T-cell (primary cell): ENCODE measurements around the gene QPCT. TPM values are rescaled to one million over a fixed set of nuclear protein-coding genes. Genes with fewer than 3 reads are reported as not detected.
"Not testable (repeated sequence)": the region's sequence is repeated elsewhere in the genome, so short reads cannot be mapped to it uniquely, and the experiment has no call there.

Source experiments
- ATAC-seq, 4 experiments: fragments of 200-7000 bp in 3 of 4; fragments of 150-1000 bp in 1 of 4; cut with Tn5 transposase; replicated peaks in 1 of 4; 1 replicate in 3 of 4; 2 replicates in 1 of 4; pipeline ENCODE4 v1.10.0; 2021; ENCODE audit warnings: moderate library complexity in 3 of 4, mild to moderate bottlenecking in 2 of 4, moderate number of reproducible peaks in 1 of 4
- CTCF ChIA-PET, 2 donors: fragments of 300-600 bp; sonication (Branson Sonifier 250); formaldehyde crosslinking; loops; one replicate each; lab custom pipeline; 2022; ENCODE audit warnings: antibody characterized with exemption in 2 of 2; lab: Charles Lee
- POLR2A ChIA-PET, 2 donors: fragments of 300-600 bp; sonication (Branson Sonifier 250); formaldehyde crosslinking; loops; one replicate each; lab custom pipeline; 2022; ENCODE audit warnings: antibody characterized with exemption in 2 of 2; lab: Charles Lee
- DNase-seq, 35 experiments: peaks; one replicate each; pipeline versions ENCODE4 v3.0.0 to v3.0.0-alpha.2; 2013 to 2023
- H3K27ac ChIP-seq: one replicate; pipeline ENCODE4 v1.5.1; 2013; ENCODE audit warnings: low read length
- H3K27me3 ChIP-seq, 2 experiments: replicated peaks in 1 of 2; 1 replicate in 1 of 2; 2 replicates in 1 of 2; pipeline versions ENCODE4 v1.6.1 to v1.7.0; 2013; ENCODE audit warnings: low read length in 1 of 2, mixed read lengths in 1 of 2; ENCODE audit not compliant: control insufficient read depth in 2 of 2, insufficient read depth in 2 of 2; ENCODE audit errors: extremely low read depth in 1 of 2
- H3K36me3 ChIP-seq, 2 donors: 1 replicate in 1 of 2; 2 replicates in 1 of 2; pipeline versions ENCODE4 v1.6.1 to v1.7.0; 2013; ENCODE audit warnings: low read length in 1 of 2; ENCODE audit not compliant: control insufficient read depth in 2 of 2, insufficient read depth in 1 of 2; ENCODE audit errors: extremely low read depth in 1 of 2
- H3K4me1 ChIP-seq, 2 experiments: 1 replicate in 1 of 2; 2 replicates in 1 of 2; pipeline versions ENCODE4 v1.6.1 to v1.7.0; 2013; ENCODE audit warnings: low read length in 2 of 2, mixed read lengths in 1 of 2; ENCODE audit not compliant: insufficient read depth in 2 of 2, control insufficient read depth in 1 of 2; ENCODE audit errors: extremely low read depth in 1 of 2
- H3K4me3 ChIP-seq, 2 donors: 1 replicate in 1 of 2; 2 replicates in 1 of 2; pipeline versions ENCODE4 v1.5.1 to v1.7.0; 2013; ENCODE audit warnings: mild to moderate bottlenecking in 2 of 2, low read length in 1 of 2, moderate library complexity in 1 of 2; ENCODE audit not compliant: control insufficient read depth in 1 of 2; ENCODE audit errors: extremely low read depth in 1 of 2
- H3K9me3 ChIP-seq: 2 replicates; pipeline ENCODE4 v1.7.0; 2013
- H3K27ac Mint-ChIP-seq, 2 donors: one replicate each; pipeline ENCODE4 v1.8.0; 2020 to 2021; ENCODE audit warnings: mild to moderate bottlenecking in 2 of 2, mixed read lengths in 2 of 2
- H3K27me3 Mint-ChIP-seq, 2 donors: one replicate each; pipeline ENCODE4 v1.8.0; 2021 to 2022; ENCODE audit warnings: mixed read lengths in 2 of 2
- H3K36me3 Mint-ChIP-seq: one replicate; pipeline ENCODE4 v1.8.0; 2021; ENCODE audit warnings: mixed read lengths
- H3K4me1 Mint-ChIP-seq, 3 donors: one replicate each; pipeline ENCODE4 v1.8.0; 2020 to 2022; ENCODE audit warnings: mixed read lengths in 3 of 3, mild to moderate bottlenecking in 1 of 3
- H3K4me3 Mint-ChIP-seq, 3 donors: one replicate each; pipeline ENCODE4 v1.8.0; 2020 to 2022; ENCODE audit warnings: mild to moderate bottlenecking in 3 of 3, mixed read lengths in 3 of 3, moderate library complexity in 3 of 3
- H3K9me3 Mint-ChIP-seq, 3 donors: one replicate each; pipeline ENCODE4 v1.8.0; 2020 to 2022; ENCODE audit warnings: mixed read lengths in 3 of 3
- WGBS: methylation state at CpG from one replicate; pipeline ENCODE4 v1.1.5; 2013; ENCODE audit warnings: missing lambda C conversion rate; ENCODE audit not compliant: insufficient coverage; 5-methylcytosine and 5-hydroxymethylcytosine counted together
- total RNA-seq, 35 experiments: library from RNA in 6 of 35; stranded (reverse) in 6 of 35; fragments of 120-200 nt in 1 of 35; gene quantifications; one replicate each; pipeline versions ENCODE4 v1.2.1 to v1.2.4 and lab custom pipeline; 2013 to 2026

QPCT gene
- total RNA-seq (1 to 10 TPM in 3 of 5 donors, not detected in 2; 1.1 to 3.1 (median 1.5) TPM), total RNA-seq (lab: John Stamatoyannopoulos, UW) (0 to 12.3 (median 2.8) reads per million in 29 experiments)
- 0.18 TPM for total RNA-seq (2013)

GRCh38 chr2:37344453-37345361 lies at the start of gene QPCT:
Gene QPCT, plus strand, starts transcription at chr2:37344630. Its CDS starts 102 bp downstream, at chr2:37344732.
- peaks cover 9 to 17% (median 14%) of the 10 kb centered on the region in 3 donors for H3K4me1 Mint-ChIP-seq
- H3K4me1 ChIP-seq = peaks cover 2 to 15% of the 10 kb centered on the region in 2 experiments
- H3K27me3 ChIP-seq = peaks cover 0 to 10% of the 10 kb centered on the region in 2 experiments
- no peaks in the 10 kb centered on the region for H3K9me3 Mint-ChIP-seq
- peak within 1 kb of the TSS; percentile 36 to 64 for H3K27ac Mint-ChIP-seq
- POLR2A ChIA-PET = no interaction called here
- H3K27ac ChIP-seq = no peak within 1 kb of the TSS
- H3K9me3 ChIP-seq = no peaks in the 10 kb centered on the region
- H3K4me3 ChIP-seq = peak within 1 kb of the TSS; percentile 52 to 82
- no peaks in the 10 kb centered on the region for H3K36me3 Mint-ChIP-seq
- 3% methylated on average over 67 of the region's 73 CpGs for WGBS
- H3K4me3 Mint-ChIP-seq = peak within 1 kb of the TSS; percentile 76 to 84 (median 83)
- ATAC-seq = peak; percentile 82 to 88 (median 85)
- no peaks in the 10 kb centered on the region for H3K36me3 ChIP-seq
- CTCF ChIA-PET = interaction anchor here in 1 of 2 donors (0.8 kb wide), 1 partner anchor 19 kb away, joined by 3 read pairs; no protein-coding TSS in a partner anchor
- DNase-seq = peak; percentile 10 to 77 (median 47)
- H3K27me3 Mint-ChIP-seq = peaks cover 10 to 14% of the 10 kb centered on the region in 2 donors

- H3K4me3 ChIP-seq, H3K4me1 ChIP-seq, POLR2A ChIA-PET, H3K27me3 ChIP-seq, H3K27ac Mint-ChIP-seq, CTCF ChIA-PET, DNase-seq, H3K9me3 Mint-ChIP-seq, H3K4me3 Mint-ChIP-seq, ATAC-seq, H3K36me3 ChIP-seq, H3K27ac ChIP-seq, H3K9me3 ChIP-seq, H3K27me3 Mint-ChIP-seq: not testable (repeated sequence)
- Mint-ChIP-seq H3K4me1 (peaks cover 16 to 24% (median 21%) of the 10 kb centered on the region in 3 donors), H3K36me3 (peaks cover 19% of the 10 kb centered on the region)
- no CpG with 5 or more reads among the region's 2 CpGs for WGBS
These were observed 49.6 kb upstream of the QPCT start for GRCh38 chr2:37294858-37295257.

- H3K36me3 Mint-ChIP-seq = peaks cover 23% of the 10 kb centered on the region
- no peaks in the 10 kb centered on the region for H3K9me3 Mint-ChIP-seq
- no peak for DNase-seq
- POLR2A ChIA-PET = no interaction called here
- no CpG with 5 or more reads among the region's 1 CpG for WGBS
- no peaks in the 10 kb centered on the region for H3K27me3 ChIP-seq
- no peaks in the 10 kb centered on the region for H3K9me3 ChIP-seq
- no peaks in the 10 kb centered on the region for H3K4me1 ChIP-seq
- H3K27ac ChIP-seq = no peak overlapping the region
- no peaks in the 10 kb centered on the region for H3K27me3 Mint-ChIP-seq
- H3K4me1 Mint-ChIP-seq = peaks cover 20 to 27% (median 23%) of the 10 kb centered on the region in 3 donors
- H3K4me3 Mint-ChIP-seq = no peak overlapping the region
- peaks cover 3 to 9% of the 10 kb centered on the region in 2 donors for H3K36me3 ChIP-seq
- no peak for ATAC-seq
- H3K4me3 ChIP-seq = no peak overlapping the region
- H3K27ac Mint-ChIP-seq = no peak overlapping the region
- CTCF ChIA-PET = no interaction called here
These were observed 48.9 kb upstream of the QPCT start for GRCh38 chr2:37295469-37296073.

GRCh38 chr2:37297632-37298031 lies 46.8 kb upstream of the QPCT start:
- Histone ChIP-seq H3K36me3 (no peaks in the 10 kb centered on the region), H3K27me3 (no peaks in the 10 kb centered on the region), H3K9me3 (no peaks in the 10 kb centered on the region), H3K27ac (no peak overlapping the region), H3K4me1 (no peaks in the 10 kb centered on the region), H3K4me3 (no peak overlapping the region)
- no peak for ATAC-seq
- Mint-ChIP-seq H3K4me1 (peaks cover 27 to 34% (median 32%) of the 10 kb centered on the region in 3 donors), H3K27me3 (no peaks in the 10 kb centered on the region), H3K4me3 (no peak overlapping the region), H3K27ac (no peak overlapping the region), H3K36me3 (peaks cover 15% of the 10 kb centered on the region), H3K9me3 (no peaks in the 10 kb centered on the region)
- DNase-seq = no peak
- POLR2A ChIA-PET = no interaction called here
- CTCF ChIA-PET = no interaction called here

GRCh38 chr2:37300146-37300545 lies 44.3 kb upstream of the QPCT start:
- ATAC-seq (no peak), DNase-seq (no peak)
- H3K36me3 Mint-ChIP-seq = peaks cover 26% of the 10 kb centered on the region
- H3K4me3 ChIP-seq = no peak overlapping the region
- H3K27me3 ChIP-seq = no peaks in the 10 kb centered on the region
- H3K36me3 ChIP-seq = no peaks in the 10 kb centered on the region
- peaks cover 33 to 40% (median 36%) of the 10 kb centered on the region in 3 donors for H3K4me1 Mint-ChIP-seq
- H3K27ac Mint-ChIP-seq = no peak overlapping the region
- no peaks in the 10 kb centered on the region for H3K27me3 Mint-ChIP-seq
- peaks cover 0 to 3% of the 10 kb centered on the region in 2 experiments for H3K4me1 ChIP-seq
- H3K9me3 ChIP-seq = no peaks in the 10 kb centered on the region
- H3K27ac ChIP-seq = no peak overlapping the region
- POLR2A ChIA-PET = interaction anchor here in 1 of 2 donors (0.6 kb wide), 1 partner anchor 15 kb away, joined by 4 read pairs; no protein-coding TSS in a partner anchor
- CTCF ChIA-PET = no interaction called here
- H3K4me3 Mint-ChIP-seq = no peak overlapping the region
- H3K9me3 Mint-ChIP-seq = no peaks in the 10 kb centered on the region

- no peak overlapping the region for H3K4me3 ChIP-seq
- Mint-ChIP-seq H3K4me3 (no peak overlapping the region), H3K27me3 (no peaks in the 10 kb centered on the region), H3K4me1 (peaks cover 36 to 40% (median 37%) of the 10 kb centered on the region in 3 donors), H3K27ac (no peak overlapping the region), H3K9me3 (no peaks in the 10 kb centered on the region), H3K36me3 (peaks cover 26% of the 10 kb centered on the region)
- WGBS = no CpG with 5 or more reads among the region's 4 CpGs
- peaks cover 0 to 4% of the 10 kb centered on the region in 2 experiments for H3K4me1 ChIP-seq
- ATAC-seq (no peak), DNase-seq (no peak)
- H3K36me3 ChIP-seq = no peaks in the 10 kb centered on the region
- H3K9me3 ChIP-seq = no peaks in the 10 kb centered on the region
- ChIA-PET POLR2A (interaction anchor here in 1 of 2 donors (0.5 to 0.7 kb wide), 2 partner anchors 286 to 1168 kb away, joined by 4 read pairs; no protein-coding TSS in a partner anchor), CTCF (interaction anchor here in 1 of 2 donors (0.6 kb wide), 1 partner anchor 113 kb away, joined by 12 read pairs; no protein-coding TSS in a partner anchor)
- H3K27ac ChIP-seq = no peak overlapping the region
- no peaks in the 10 kb centered on the region for H3K27me3 ChIP-seq
These were observed 43.9 kb upstream of the QPCT start for GRCh38 chr2:37300578-37300977.
